GM23338 (cell line): ENCODE data around the gene FOXL2. TPM values are rescaled to one million over a fixed set of nuclear protein-coding genes. Genes with fewer than 3 reads are reported as not detected.

Experiments used
- ATAC-seq: fragments of 200-7000 bp; cut with Tn5 transposase; 3 replicates; pipeline ENCODE4 v1.9.1; 2020
- DNase-seq: peaks from one replicate; pipeline ENCODE4 v3.0.0-alpha.2; 2015; ENCODE audit warnings: low spot score
- H2AFZ ChIP-seq: fragments of 200-600 bp; sonication (generic); 2 replicates; pipeline ENCODE4 v1.8.0; 2016; ENCODE audit warnings: antibody characterized with exemption, mild to moderate bottlenecking, moderate library complexity
- H3F3A ChIP-seq: fragments of 200-600 bp; sonication (generic); replicated peaks from 2 replicates; pipeline ENCODE4 v1.8.0; 2017; ENCODE audit warnings: antibody characterized with exemption, mixed run types, low read depth
- H3K27ac ChIP-seq: fragments of 200-600 bp; sonication (generic); 2 replicates; pipeline ENCODE4 v1.6.1; 2016; ENCODE audit warnings: low read depth
- H3K27me3 ChIP-seq: fragments of 200-600 bp; sonication (generic); 2 replicates; pipeline ENCODE4 v1.8.0; 2016; ENCODE audit warnings: mild to moderate bottlenecking, mixed run types, moderate library complexity; ENCODE audit not compliant: insufficient read depth
- H3K36me3 ChIP-seq: fragments of 200-600 bp; sonication (generic); 2 replicates; pipeline ENCODE4 v1.8.0; 2016; ENCODE audit warnings: mild to moderate bottlenecking; ENCODE audit not compliant: insufficient read depth
- H3K4me1 ChIP-seq: fragments of 200-600 bp; sonication (generic); 2 replicates; pipeline ENCODE4 v1.8.0; 2016; ENCODE audit warnings: mild to moderate bottlenecking, moderate library complexity; ENCODE audit not compliant: insufficient read depth
- H3K4me2 ChIP-seq: fragments of 200-600 bp; sonication (generic); 2 replicates; pipeline ENCODE4 v1.7.1; 2017; ENCODE audit warnings: mixed run types
- H3K4me3 ChIP-seq: fragments of 200-600 bp; sonication (generic); 2 replicates; pipeline ENCODE4 v1.6.1; 2016; ENCODE audit warnings: mixed run types
- H3K79me2 ChIP-seq: fragments of 200-600 bp; sonication (generic); replicated peaks from 2 replicates; pipeline ENCODE4 v1.8.0; 2017; ENCODE audit warnings: mild to moderate bottlenecking; ENCODE audit not compliant: insufficient read depth
- H3K9me2 ChIP-seq: fragments of 200-600 bp; sonication (generic); 2 replicates; pipeline ENCODE4 v1.8.0; 2017; ENCODE audit not compliant: insufficient read depth
- H4K20me1 ChIP-seq: fragments of 200-600 bp; sonication (generic); replicated peaks from 2 replicates; pipeline ENCODE4 v1.8.0; 2017; ENCODE audit warnings: mild to moderate bottlenecking; ENCODE audit not compliant: insufficient read depth
- H3K27ac Mint-ChIP-seq: 2 replicates; pipeline ENCODE4 v1.8.0; 2020; ENCODE audit warnings: inconsistent platforms, mild to moderate bottlenecking, moderate library complexity, mixed read lengths
- H3K27me3 Mint-ChIP-seq: 3 replicates; pipeline ENCODE4 v1.8.0; 2022; ENCODE audit warnings: low read depth, mild to moderate bottlenecking, moderate library complexity, mixed read lengths, inconsistent platforms; ENCODE audit not compliant: insufficient read depth, poor library complexity
- H3K36me3 Mint-ChIP-seq: 3 replicates; pipeline ENCODE4 v1.8.0; 2021; ENCODE audit warnings: low read depth, mild to moderate bottlenecking, inconsistent platforms, moderate library complexity, mixed read lengths
- H3K4me1 Mint-ChIP-seq: 3 replicates; pipeline ENCODE4 v1.8.0; 2020; ENCODE audit warnings: mild to moderate bottlenecking, inconsistent platforms, mixed read lengths
- H3K4me3 Mint-ChIP-seq: 3 replicates; pipeline ENCODE4 v1.8.0; 2021; ENCODE audit warnings: moderate library complexity, mild to moderate bottlenecking, inconsistent platforms, mixed read lengths
- H3K9me3 Mint-ChIP-seq: 3 replicates; pipeline ENCODE4 v1.8.0; 2020; ENCODE audit warnings: moderate library complexity, mild to moderate bottlenecking, inconsistent platforms, mixed read lengths
- CREB1 ChIP-seq: fragments of 250-450 bp; sonication (Bioruptor Pico); IDR thresholded peaks from 2 replicates; pipeline ENCODE4 v1.5.0; 2020; ENCODE audit warnings: low read depth, mild to moderate bottlenecking, moderate library complexity
- CTCF ChIP-seq, 2 experiments: fragments of 200-600 bp in 1 of 2; sonication (generic) in 1 of 2; conservative IDR thresholded peaks; 2 replicates each; pipeline versions ENCODE4 v1.5.1 to v1.6.1; 2016 to 2017; ENCODE audit warnings: antibody characterized with exemption in 2 of 2, low read depth in 2 of 2, mild to moderate bottlenecking in 2 of 2, moderate library complexity in 1 of 2
- EZH2 ChIP-seq: fragments of 200-600 bp; sonication (generic); IDR thresholded peaks from one replicate; pipeline ENCODE4 v1.8.0; 2017; ENCODE audit warnings: antibody characterized with exemption, mild to moderate bottlenecking, low read depth; ENCODE audit not compliant: unreplicated experiment
- EZH2phosphoT487 ChIP-seq: fragments of 200-600 bp; sonication (generic); IDR thresholded peaks from one replicate; pipeline ENCODE4 v1.8.1; 2018; ENCODE audit warnings: antibody characterized with exemption; ENCODE audit not compliant: unreplicated experiment
- JUNB ChIP-seq: IDR thresholded peaks from one replicate; pipeline ENCODE4 v1.6.1; 2016; ENCODE audit warnings: antibody characterized with exemption; ENCODE audit not compliant: unreplicated experiment
- NANOG ChIP-seq: IDR thresholded peaks from 2 replicates; pipeline ENCODE4 v1.6.1; 2016; ENCODE audit warnings: antibody characterized with exemption, borderline replicate concordance
- POLR2AphosphoS5 ChIP-seq: IDR thresholded peaks from 2 replicates; pipeline ENCODE4 v1.6.1; 2016; ENCODE audit warnings: antibody characterized with exemption, low read depth
- REST ChIP-seq: IDR thresholded peaks from one replicate; pipeline ENCODE4 v1.6.1; 2018; ENCODE audit warnings: antibody characterized with exemption; ENCODE audit not compliant: unreplicated experiment
- STAT1 ChIP-seq: IDR thresholded peaks from one replicate; pipeline ENCODE4 v1.6.1; 2016; ENCODE audit warnings: antibody characterized with exemption; ENCODE audit not compliant: unreplicated experiment
- ZNF114 ChIP-seq: fragments of 250-450 bp; sonication (Bioruptor Pico); IDR thresholded peaks from 2 replicates; pipeline ENCODE4 v1.5.0; 2020; ENCODE audit warnings: mild to moderate bottlenecking, moderate library complexity
- ZNF331 ChIP-seq: fragments of 250-450 bp; sonication (Bioruptor Pico); IDR thresholded peaks from 2 replicates; pipeline ENCODE4 v1.5.0; 2020; ENCODE audit warnings: low read depth, mild to moderate bottlenecking, moderate library complexity
- polyA plus RNA-seq: library from polyadenylated mRNA; unstranded; fragments of >200 nt; fragmentation: Nextera tagmentation; extraction: Ambion mirVana; gene quantifications from 2 replicates; pipeline ENCODE4 v1.2.1, GENCODE V29; 2016
- total RNA-seq: library from RNA; depleted of rRNA; stranded (reverse); fragments of >200 nt; shearing (Covaris generic); gene quantifications from 2 replicates; pipeline ENCODE4 v1.2.3, GENCODE V29; 2014
- TF ChIP-seq, protein P1 (sequence below): fragments of 250-450 bp; sonication (Bioruptor Pico); IDR thresholded peaks from 2 replicates; pipeline ENCODE4 v1.5.0; 2020; ENCODE audit warnings: mild to moderate bottlenecking, moderate library complexity
- TF ChIP-seq, protein P2 (sequence below): IDR thresholded peaks from 2 replicates; pipeline ENCODE4 v1.6.1; 2016; ENCODE audit warnings: antibody characterized with exemption

The FOXL2 gene
- total and polyA plus RNA-seq, 2 experiments from 2014 or later: 0.89 to 3.5 TPM

GRCh38 chr3:138940446-138940845 lies 6.5 kb downstream of the FOXL2 start:
- Mint-ChIP-seq H3K9me3 (peaks cover 12% of the 10 kb centered on the region), H3K4me3 (peak overlapping the region; percentile 69; the same call in 1 of the 3 replicates), H3K27ac (no peak overlapping the region), H3K4me1 (peaks cover 61% of the 10 kb centered on the region), H3K36me3 (0 out of 3 replicates have a peak, but pooled peaks cover 3% of the 10 kb centered on the region), H3K27me3 (peaks cover 99% of the 10 kb centered on the region)
- peaks cover 21% of the 10 kb centered on the region for H4K20me1 ChIP-seq
- no peak for DNase-seq
- peak overlapping the region; percentile 65; the same call in 1 of the 2 replicates for H3K4me3 ChIP-seq
- H3K27ac ChIP-seq: no peak overlapping the region
- no peaks in the 10 kb centered on the region for H3K9me2 ChIP-seq
- H3K79me2 ChIP-seq: no peaks in the 10 kb centered on the region
- peak overlapping the region; percentile 92 for H3K4me2 ChIP-seq
- ATAC-seq: no peak
- H3K4me1 ChIP-seq: peaks cover 63% of the 10 kb centered on the region
- no peak overlapping the region for H2AFZ ChIP-seq
- peaks cover 33% of the 10 kb centered on the region for H3F3A ChIP-seq
- H3K27me3 ChIP-seq: peaks cover 100% of the 10 kb centered on the region
- TF ChIP-seq EZH2: no peak
- no peak for TF ChIP-seq STAT1
- TF ChIP-seq EZH2phosphoT487: no peak
- TF ChIP-seq JUNB: no peak
- TF ChIP-seq ZNF114 (CRISPR knock-in tag): no peak
- no peak for TF ChIP-seq NANOG
- no peak for TF ChIP-seq POLR2AphosphoS5
- TF ChIP-seq REST: no peak
- TF ChIP-seq, protein P1, sequence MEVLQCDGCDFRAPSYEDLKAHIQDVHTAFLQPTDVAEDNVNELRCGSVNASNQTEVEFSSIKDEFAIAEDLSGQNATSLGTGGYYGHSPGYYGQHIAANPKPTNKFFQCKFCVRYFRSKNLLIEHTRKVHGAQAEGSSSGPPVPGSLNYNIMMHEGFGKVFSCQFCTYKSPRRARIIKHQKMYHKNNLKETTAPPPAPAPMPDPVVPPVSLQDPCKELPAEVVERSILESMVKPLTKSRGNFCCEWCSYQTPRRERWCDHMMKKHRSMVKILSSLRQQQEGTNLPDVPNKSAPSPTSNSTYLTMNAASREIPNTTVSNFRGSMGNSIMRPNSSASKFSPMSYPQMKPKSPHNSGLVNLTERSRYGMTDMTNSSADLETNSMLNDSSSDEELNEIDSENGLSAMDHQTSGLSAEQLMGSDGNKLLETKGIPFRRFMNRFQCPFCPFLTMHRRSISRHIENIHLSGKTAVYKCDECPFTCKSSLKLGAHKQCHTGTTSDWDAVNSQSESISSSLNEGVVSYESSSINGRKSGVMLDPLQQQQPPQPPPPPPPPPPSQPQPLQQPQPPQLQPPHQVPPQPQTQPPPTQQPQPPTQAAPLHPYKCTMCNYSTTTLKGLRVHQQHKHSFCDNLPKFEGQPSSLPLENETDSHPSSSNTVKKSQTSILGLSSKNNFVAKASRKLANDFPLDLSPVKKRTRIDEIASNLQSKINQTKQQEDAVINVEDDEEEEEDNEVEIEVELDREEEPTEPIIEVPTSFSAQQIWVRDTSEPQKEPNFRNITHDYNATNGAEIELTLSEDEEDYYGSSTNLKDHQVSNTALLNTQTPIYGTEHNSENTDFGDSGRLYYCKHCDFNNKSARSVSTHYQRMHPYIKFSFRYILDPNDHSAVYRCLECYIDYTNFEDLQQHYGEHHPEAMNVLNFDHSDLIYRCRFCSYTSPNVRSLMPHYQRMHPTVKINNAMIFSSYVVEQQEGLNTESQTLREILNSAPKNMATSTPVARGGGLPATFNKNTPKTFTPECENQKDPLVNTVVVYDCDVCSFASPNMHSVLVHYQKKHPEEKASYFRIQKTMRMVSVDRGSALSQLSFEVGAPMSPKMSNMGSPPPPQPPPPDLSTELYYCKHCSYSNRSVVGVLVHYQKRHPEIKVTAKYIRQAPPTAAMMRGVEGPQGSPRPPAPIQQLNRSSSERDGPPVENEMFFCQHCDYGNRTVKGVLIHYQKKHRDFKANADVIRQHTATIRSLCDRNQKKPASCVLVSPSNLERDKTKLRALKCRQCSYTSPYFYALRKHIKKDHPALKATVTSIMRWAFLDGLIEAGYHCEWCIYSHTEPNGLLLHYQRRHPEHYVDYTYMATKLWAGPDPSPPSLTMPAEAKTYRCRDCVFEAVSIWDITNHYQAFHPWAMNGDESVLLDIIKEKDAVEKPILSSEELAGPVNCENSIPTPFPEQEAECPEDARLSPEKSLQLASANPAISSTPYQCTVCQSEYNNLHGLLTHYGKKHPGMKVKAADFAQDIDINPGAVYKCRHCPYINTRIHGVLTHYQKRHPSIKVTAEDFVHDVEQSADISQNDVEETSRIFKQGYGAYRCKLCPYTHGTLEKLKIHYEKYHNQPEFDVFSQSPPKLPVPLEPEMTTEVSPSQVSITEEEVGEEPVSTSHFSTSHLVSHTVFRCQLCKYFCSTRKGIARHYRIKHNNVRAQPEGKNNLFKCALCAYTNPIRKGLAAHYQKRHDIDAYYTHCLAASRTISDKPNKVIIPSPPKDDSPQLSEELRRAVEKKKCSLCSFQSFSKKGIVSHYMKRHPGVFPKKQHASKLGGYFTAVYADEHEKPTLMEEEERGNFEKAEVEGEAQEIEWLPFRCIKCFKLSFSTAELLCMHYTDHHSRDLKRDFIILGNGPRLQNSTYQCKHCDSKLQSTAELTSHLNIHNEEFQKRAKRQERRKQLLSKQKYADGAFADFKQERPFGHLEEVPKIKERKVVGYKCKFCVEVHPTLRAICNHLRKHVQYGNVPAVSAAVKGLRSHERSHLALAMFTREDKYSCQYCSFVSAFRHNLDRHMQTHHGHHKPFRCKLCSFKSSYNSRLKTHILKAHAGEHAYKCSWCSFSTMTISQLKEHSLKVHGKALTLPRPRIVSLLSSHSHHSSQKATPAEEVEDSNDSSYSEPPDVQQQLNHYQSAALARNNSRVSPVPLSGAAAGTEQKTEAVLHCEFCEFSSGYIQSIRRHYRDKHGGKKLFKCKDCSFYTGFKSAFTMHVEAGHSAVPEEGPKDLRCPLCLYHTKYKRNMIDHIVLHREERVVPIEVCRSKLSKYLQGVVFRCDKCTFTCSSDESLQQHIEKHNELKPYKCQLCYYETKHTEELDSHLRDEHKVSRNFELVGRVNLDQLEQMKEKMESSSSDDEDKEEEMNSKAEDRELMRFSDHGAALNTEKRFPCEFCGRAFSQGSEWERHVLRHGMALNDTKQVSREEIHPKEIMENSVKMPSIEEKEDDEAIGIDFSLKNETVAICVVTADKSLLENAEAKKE (CRISPR knock-in tag): no peak
- TF ChIP-seq CREB1: no peak
- TF ChIP-seq, protein P2, sequence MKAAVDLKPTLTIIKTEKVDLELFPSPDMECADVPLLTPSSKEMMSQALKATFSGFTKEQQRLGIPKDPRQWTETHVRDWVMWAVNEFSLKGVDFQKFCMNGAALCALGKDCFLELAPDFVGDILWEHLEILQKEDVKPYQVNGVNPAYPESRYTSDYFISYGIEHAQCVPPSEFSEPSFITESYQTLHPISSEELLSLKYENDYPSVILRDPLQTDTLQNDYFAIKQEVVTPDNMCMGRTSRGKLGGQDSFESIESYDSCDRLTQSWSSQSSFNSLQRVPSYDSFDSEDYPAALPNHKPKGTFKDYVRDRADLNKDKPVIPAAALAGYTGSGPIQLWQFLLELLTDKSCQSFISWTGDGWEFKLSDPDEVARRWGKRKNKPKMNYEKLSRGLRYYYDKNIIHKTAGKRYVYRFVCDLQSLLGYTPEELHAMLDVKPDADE: no peak
- no peak for TF ChIP-seq ZNF331 (CRISPR knock-in tag)
- no peak for TF ChIP-seq CTCF (conservative IDR thresholded peaks at IDR 0.05; ENCODE audit: low read depth in 2 of 2)
- H3K36me3 ChIP-seq: no peaks in the 10 kb centered on the region
